Activated naive CD8-positive, alpha-beta T cell treated with anti-CD3 and anti-CD28 coated beads, Interleukin-2, amount 50 U/mL, for 24 hours (primary cell): Measurements from ENCODE around the gene TRNP1.
"Not testable (repeated sequence)": the region's sequence is repeated elsewhere in the genome, so short reads cannot be mapped to it uniquely, and the experiment has no call there.

ENCODE experiments used
- ATAC-seq: fragments of 150-1000 bp; cut with Tn5 transposase; one replicate; pipeline ENCODE4 v1.10.0; 2021
- DNase-seq: peaks from one replicate; pipeline ENCODE4 v3.0.0; 2021
- H3K27ac Mint-ChIP-seq: one replicate; pipeline ENCODE4 v1.8.0; 2021; ENCODE audit warnings: mild to moderate bottlenecking, mixed read lengths
- H3K27me3 Mint-ChIP-seq: one replicate; pipeline ENCODE4 v1.8.0; 2021; ENCODE audit warnings: mixed read lengths
- H3K36me3 Mint-ChIP-seq: one replicate; pipeline ENCODE4 v1.8.0; 2021; ENCODE audit warnings: low read depth, mixed read lengths
- H3K4me1 Mint-ChIP-seq: one replicate; pipeline ENCODE4 v1.8.0; 2021; ENCODE audit warnings: mixed read lengths
- H3K4me3 Mint-ChIP-seq: one replicate; pipeline ENCODE4 v1.8.0; 2021; ENCODE audit warnings: mild to moderate bottlenecking, moderate library complexity, mixed read lengths
- H3K9me3 Mint-ChIP-seq: one replicate; pipeline ENCODE4 v1.8.0; 2021; ENCODE audit warnings: mixed read lengths

Gene TRNP1

GRCh38 chr1:26993237-26994019 is at the start of gene TRNP1:
TRNP1 (plus strand) TSS chr1:26993692; CDS start chr1:26993787, 95 bp downstream.
- Mint-ChIP-seq H3K4me1 (peaks cover 22% of the 10 kb centered on the region), H3K9me3 (no peaks in the 10 kb centered on the region), H3K4me3 (peak within 1 kb of the TSS; percentile 76), H3K27ac (no peak within 1 kb of the TSS), H3K27me3 (peaks cover 65% of the 10 kb centered on the region), H3K36me3 (no peaks in the 10 kb centered on the region)
- DNase-seq (peak; percentile 69), ATAC-seq (peak; percentile 65)

- Mint-ChIP-seq H3K36me3 (peaks cover 42% of the 10 kb centered on the region), H3K4me1 (no peaks in the 10 kb centered on the region), H3K27ac (no peak overlapping the region), H3K27me3 (no peaks in the 10 kb centered on the region), H3K4me3 (no peak overlapping the region), H3K9me3 (no peaks in the 10 kb centered on the region)
- no peak for ATAC-seq
- no peak for DNase-seq
Observed at GRCh38 chr1:26945138-26945537, 48.4 kb upstream of the TRNP1 start.

GRCh38 chr1:26945728-26946127 is 47.8 kb upstream of the TRNP1 start:
- Mint-ChIP-seq H3K4me1 (no peaks in the 10 kb centered on the region), H3K27ac (no peak overlapping the region), H3K4me3 (no peak overlapping the region), H3K9me3 (no peaks in the 10 kb centered on the region), H3K27me3 (no peaks in the 10 kb centered on the region), H3K36me3 (peaks cover 42% of the 10 kb centered on the region)
- ATAC-seq (no peak), DNase-seq (no peak)

GRCh38 chr1:26946270-26946669 is 47.2 kb upstream of the TRNP1 start:
- H3K4me1 Mint-ChIP-seq, result no peaks in the 10 kb centered on the region
- no peaks in the 10 kb centered on the region for H3K27me3 Mint-ChIP-seq
- no peak overlapping the region for H3K4me3 Mint-ChIP-seq
- H3K27ac Mint-ChIP-seq, result no peak overlapping the region
- H3K36me3 Mint-ChIP-seq, result peaks cover 39% of the 10 kb centered on the region
- ATAC-seq, result no peak
- DNase-seq, result no peak
- H3K9me3 Mint-ChIP-seq, result no peaks in the 10 kb centered on the region

- not testable (repeated sequence) for H3K9me3 Mint-ChIP-seq, H3K4me3 Mint-ChIP-seq, H3K27ac Mint-ChIP-seq, DNase-seq, ATAC-seq, H3K27me3 Mint-ChIP-seq, H3K4me1 Mint-ChIP-seq
- peaks cover 18% of the 10 kb centered on the region for H3K36me3 Mint-ChIP-seq
Observed at GRCh38 chr1:26948725-26949057, 44.8 kb upstream of the TRNP1 start.

- Mint-ChIP-seq H3K9me3 (no peaks in the 10 kb centered on the region), H3K27ac (no peak overlapping the region), H3K27me3 (no peaks in the 10 kb centered on the region), H3K4me3 (no peak overlapping the region), H3K4me1 (no peaks in the 10 kb centered on the region), H3K36me3 (peaks cover 18% of the 10 kb centered on the region)
- DNase-seq (no peak), ATAC-seq (peak; percentile 6)
Observed at GRCh38 chr1:26949266-26949925, 44.1 kb upstream of the TRNP1 start.

GRCh38 chr1:26949926-26950319 is 43.6 kb upstream of the TRNP1 start:
- H3K36me3 Mint-ChIP-seq, result peaks cover 18% of the 10 kb centered on the region
- ATAC-seq (no peak), DNase-seq (no peak)
- no peaks in the 10 kb centered on the region for H3K9me3 Mint-ChIP-seq
- no peaks in the 10 kb centered on the region for H3K4me1 Mint-ChIP-seq
- H3K4me3 Mint-ChIP-seq, result no peak overlapping the region
- H3K27me3 Mint-ChIP-seq, result no peaks in the 10 kb centered on the region
- H3K27ac Mint-ChIP-seq, result no peak overlapping the region

GRCh38 chr1:26950602-26951001 is 42.9 kb upstream of the TRNP1 start:
- DNase-seq, result no peak
- H3K4me3 Mint-ChIP-seq, result no peak overlapping the region
- no peak overlapping the region for H3K27ac Mint-ChIP-seq
- no peak for ATAC-seq
- H3K4me1 Mint-ChIP-seq, result no peaks in the 10 kb centered on the region
- H3K9me3 Mint-ChIP-seq, result no peaks in the 10 kb centered on the region
- H3K36me3 Mint-ChIP-seq, result peaks cover 11% of the 10 kb centered on the region
- H3K27me3 Mint-ChIP-seq, result no peaks in the 10 kb centered on the region

GRCh38 chr1:26951216-26951615 is 42.3 kb upstream of the TRNP1 start:
- no peak overlapping the region for H3K4me3 Mint-ChIP-seq
- DNase-seq (no peak), ATAC-seq (no peak)
- H3K27ac Mint-ChIP-seq, result no peak overlapping the region
- H3K36me3 Mint-ChIP-seq, result peaks cover 5% of the 10 kb centered on the region
- no peaks in the 10 kb centered on the region for H3K27me3 Mint-ChIP-seq
- H3K4me1 Mint-ChIP-seq, result no peaks in the 10 kb centered on the region
- no peaks in the 10 kb centered on the region for H3K9me3 Mint-ChIP-seq

GRCh38 chr1:26951821-26952497 is 41.5 kb upstream of the TRNP1 start:
- Mint-ChIP-seq H3K4me3 (no peak overlapping the region), H3K4me1 (no peaks in the 10 kb centered on the region)

GRCh38 chr1:26953374-26953773 is 40.1 kb upstream of the TRNP1 start:
- no peak for ATAC-seq
- no peak for DNase-seq
- H3K4me1 Mint-ChIP-seq, result no peaks in the 10 kb centered on the region
- no peaks in the 10 kb centered on the region for H3K9me3 Mint-ChIP-seq
- no peak overlapping the region for H3K4me3 Mint-ChIP-seq
- H3K27ac Mint-ChIP-seq, result no peak overlapping the region
- peaks cover 2% of the 10 kb centered on the region for H3K27me3 Mint-ChIP-seq
- H3K36me3 Mint-ChIP-seq, result no peaks in the 10 kb centered on the region

More at GRCh38 chr1:26951821-26952497, 41.5 kb upstream of the TRNP1 start:
- Mint-ChIP-seq H3K36me3 (peaks cover under 1% of the 10 kb centered on the region), H3K9me3 (no peaks in the 10 kb centered on the region), H3K27me3 (no peaks in the 10 kb centered on the region), H3K27ac (no peak overlapping the region)
- ATAC-seq (no peak), DNase-seq (no peak)

- no peak for ATAC-seq
- Mint-ChIP-seq H3K9me3 (no peaks in the 10 kb centered on the region), H3K4me3 (no peak overlapping the region), H3K4me1 (peaks cover 4% of the 10 kb centered on the region), H3K36me3 (no peaks in the 10 kb centered on the region), H3K27me3 (peaks cover 18% of the 10 kb centered on the region), H3K27ac (no peak overlapping the region)
- no peak for DNase-seq
Observed at GRCh38 chr1:26956321-26956720, 37.2 kb upstream of the TRNP1 start.

- no peak for ATAC-seq
- H3K36me3 Mint-ChIP-seq, result no peaks in the 10 kb centered on the region
- H3K27ac Mint-ChIP-seq, result no peak overlapping the region
- H3K4me3 Mint-ChIP-seq, result no peak overlapping the region
- no peak for DNase-seq
- H3K4me1 Mint-ChIP-seq, result peaks cover 4% of the 10 kb centered on the region
- no peaks in the 10 kb centered on the region for H3K9me3 Mint-ChIP-seq
- peaks cover 26% of the 10 kb centered on the region for H3K27me3 Mint-ChIP-seq
Observed at GRCh38 chr1:26957306-26957705, 36.2 kb upstream of the TRNP1 start.

GRCh38 chr1:26959270-26959669 is 34.2 kb upstream of the TRNP1 start:
- Mint-ChIP-seq H3K4me3 (peak overlapping the region; percentile 36), H3K27me3 (peaks cover 32% of the 10 kb centered on the region), H3K4me1 (peaks cover 4% of the 10 kb centered on the region), H3K36me3 (no peaks in the 10 kb centered on the region), H3K9me3 (no peaks in the 10 kb centered on the region), H3K27ac (no peak overlapping the region)
- DNase-seq (no peak), ATAC-seq (no peak)
